ENCODE measurements around the gene TESK2. TPM values are rescaled to one million over a fixed set of nuclear protein-coding genes. Genes with fewer than 3 reads are reported as not detected.
A peak's percentile ranks its signal among the peaks of the same experiment; 100 is the strongest.

Gene TESK2
- total and polyA plus RNA-seq, 2 experiments from 2014 or later: 1.1 to 1.5 TPM

DNA sequence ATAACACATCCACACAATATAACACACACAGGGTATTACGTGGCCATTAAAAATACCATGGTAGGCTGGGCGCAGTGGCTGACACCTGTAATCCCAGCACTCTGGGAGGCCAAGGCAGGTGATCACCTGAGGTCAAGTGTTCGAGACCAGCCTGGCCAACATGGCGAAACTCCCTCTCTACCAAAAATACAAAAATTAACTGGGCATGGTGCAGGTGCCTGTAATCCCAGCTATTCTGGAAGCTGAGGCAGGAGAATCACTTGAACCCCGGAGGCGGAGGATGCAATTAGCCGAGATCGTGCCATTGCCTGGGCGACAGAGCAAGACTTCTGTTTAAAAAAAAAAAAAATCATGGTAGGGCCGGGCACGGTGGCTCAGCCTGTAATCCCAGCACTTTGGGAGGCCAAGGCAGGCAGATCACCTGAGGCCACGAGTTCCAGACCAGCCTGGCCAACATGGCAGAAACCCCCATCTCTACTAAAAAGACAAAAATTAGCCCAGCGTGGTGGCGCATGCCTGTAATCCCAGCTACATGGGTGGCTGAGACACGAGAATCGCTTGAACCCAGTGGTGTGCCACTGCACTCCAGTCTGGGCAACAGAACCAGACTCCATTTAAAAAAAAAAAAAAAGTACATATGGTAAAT is 188.3 kb downstream of the TESK2 start:
- 86 to 87% methylated on average over 16 of the region's 16 CpGs for WGBS, 2 experiments (ENCODE audit: low coverage in 1 of 2, low lambda C conversion rate in 2 of 2, missing lambda C conversion rate in 2 of 2)
- H3K9me3 ChIP-seq (ENCODE audit: low read depth): no peaks in the 10 kb centered on the region
- no peaks in the 10 kb centered on the region for H3K79me2 ChIP-seq (ENCODE audit: insufficient read depth)

DNA sequence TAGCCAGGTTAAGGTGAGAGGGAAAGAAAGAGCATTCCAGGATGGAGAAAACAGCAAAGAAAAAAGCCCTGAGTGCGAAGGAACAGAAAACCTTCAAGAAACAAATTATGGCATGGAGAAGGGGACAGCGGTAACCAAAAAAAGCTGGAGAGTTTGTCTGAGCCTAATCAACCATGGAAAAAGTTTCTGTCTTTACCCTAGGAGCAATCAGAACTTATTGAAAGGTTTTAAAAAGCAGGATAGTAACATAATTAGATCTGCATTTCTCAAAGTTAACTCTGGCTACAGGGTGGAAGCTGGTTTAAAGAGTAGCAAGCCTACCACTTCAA is 190.3 kb downstream of the TESK2 start:
- WGBS, 2 experiments (ENCODE audit: low coverage in 1 of 2, low lambda C conversion rate in 2 of 2, missing lambda C conversion rate in 2 of 2): 63 to 67% methylated on average over 2 of the region's 2 CpGs
- H3K9me2 ChIP-seq (ENCODE audit: insufficient read depth): no peaks in the 10 kb centered on the region
- H3K79me2 ChIP-seq (ENCODE audit: insufficient read depth): no peaks in the 10 kb centered on the region
- no peak for DNase-seq
- peaks cover 11% of the 10 kb centered on the region for H3F3A ChIP-seq (ENCODE audit: insufficient read depth)
- peaks cover 6% of the 10 kb centered on the region; the same call in 1 of the 2 replicates for H3K4me1 ChIP-seq (ENCODE audit: insufficient read depth)
- no peaks in the 10 kb centered on the region for H4K20me1 ChIP-seq (ENCODE audit: insufficient read depth)
- H3K9ac ChIP-seq: no peak overlapping the region
- H3K27me3 ChIP-seq (replicated peaks; ENCODE audit: insufficient read depth): no peaks in the 10 kb centered on the region
- H3K27ac ChIP-seq: no peak overlapping the region
- in situ Hi-C loops (cut with MboI): loop anchor here (25.0 kb wide), 1 partner anchor 463 kb away; the partner anchor contains the start of gene PTCH2
- no peak overlapping the region for H3K4me2 ChIP-seq (ENCODE audit: unreplicated experiment)
- no peaks in the 10 kb centered on the region for H3K36me3 ChIP-seq (ENCODE audit: low read depth)
- H3K9me3 ChIP-seq (ENCODE audit: low read depth): no peaks in the 10 kb centered on the region
- TF ChIP-seq EZH2phosphoT487 (IDR thresholded peaks at IDR 0.05; ENCODE audit: insufficient read depth, low read depth) (no peak), EZH2 (IDR thresholded peaks at IDR 0.05; ENCODE audit: insufficient read depth, poor library complexity, severe bottlenecking) (no peak)
- no peak overlapping the region for H3K4me3 ChIP-seq
- no peak overlapping the region for H2AFZ ChIP-seq

More for the DNA sequence above, 188.3 kb downstream of the TESK2 start:
- H3K27me3 ChIP-seq (replicated peaks; ENCODE audit: insufficient read depth): no peaks in the 10 kb centered on the region
- peak overlapping the region; percentile 94 for H2AFZ ChIP-seq
- no peaks in the 10 kb centered on the region for H3K9me2 ChIP-seq (ENCODE audit: insufficient read depth)
- peak overlapping the region; percentile 88 for H3K27ac ChIP-seq
- H3K36me3 ChIP-seq (ENCODE audit: low read depth): no peaks in the 10 kb centered on the region
- peaks cover 26% of the 10 kb centered on the region for H3F3A ChIP-seq (ENCODE audit: insufficient read depth)
- no peaks in the 10 kb centered on the region for H4K20me1 ChIP-seq (ENCODE audit: insufficient read depth)
- peak overlapping the region; percentile 73 for H3K4me3 ChIP-seq
- in situ Hi-C loops (cut with MboI): loop anchor here (25.0 kb wide), 1 partner anchor 465 kb away; the partner anchor contains the start of gene PTCH2
- H3K4me1 ChIP-seq (ENCODE audit: insufficient read depth): peaks cover 21% of the 10 kb centered on the region
- no peak for DNase-seq
- H3K4me2 ChIP-seq (ENCODE audit: unreplicated experiment): peak overlapping the region; percentile 84
- H3K9ac ChIP-seq: peak overlapping the region; percentile 87
- TF ChIP-seq EZH2phosphoT487 (IDR thresholded peaks at IDR 0.05; ENCODE audit: insufficient read depth, low read depth): no peak

DNA sequence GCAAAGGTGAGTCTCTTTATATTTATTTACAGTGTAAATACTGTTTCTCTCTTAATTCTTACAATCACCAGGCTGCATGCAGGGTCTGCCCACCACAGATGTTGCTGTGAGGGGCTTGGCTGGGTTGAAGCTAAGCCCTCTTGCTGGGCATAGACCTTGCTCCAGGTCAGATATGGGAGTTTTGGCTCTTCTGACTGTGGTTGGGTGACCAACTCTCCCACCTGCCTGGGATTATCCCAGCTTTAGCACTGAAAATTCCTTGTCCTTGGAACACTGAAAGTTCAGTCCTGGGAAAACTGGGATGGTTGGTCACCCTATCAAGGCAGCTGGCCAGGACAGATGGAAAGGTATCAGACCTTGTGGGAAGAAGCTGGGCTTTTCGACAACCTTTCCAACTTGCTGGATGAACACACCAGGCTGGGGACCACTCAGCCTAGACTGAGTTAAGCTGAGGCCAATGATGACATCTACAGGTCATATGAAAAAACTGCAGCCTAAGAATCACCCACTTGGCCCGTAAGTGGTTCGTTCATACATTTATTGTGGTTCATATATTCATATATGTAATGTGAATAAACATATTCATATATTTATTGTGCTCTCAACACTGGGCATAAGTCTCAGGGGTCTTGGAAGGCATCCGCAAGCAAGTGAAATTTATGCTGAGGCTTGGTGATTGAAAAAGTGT is 190.8 kb downstream of the TESK2 start:
- Histone ChIP-seq H3K9ac (no peak overlapping the region), H3K9me2 (ENCODE audit: insufficient read depth) (no peaks in the 10 kb centered on the region), H3K79me2 (ENCODE audit: insufficient read depth) (no peaks in the 10 kb centered on the region), H3K27ac (no peak overlapping the region), H4K20me1 (ENCODE audit: insufficient read depth) (no peaks in the 10 kb centered on the region), H3K36me3 (ENCODE audit: low read depth) (no peaks in the 10 kb centered on the region), H3K4me3 (no peak overlapping the region), H3F3A (ENCODE audit: insufficient read depth) (peaks cover 7% of the 10 kb centered on the region; the same call in 1 of the 2 replicates), H3K27me3 (replicated peaks; ENCODE audit: insufficient read depth) (no peaks in the 10 kb centered on the region), H3K4me2 (ENCODE audit: unreplicated experiment) (no peak overlapping the region), H2AFZ (no peak overlapping the region), H3K4me1 (ENCODE audit: insufficient read depth) (peaks cover 6% of the 10 kb centered on the region; the same call in 1 of the 2 replicates), H3K9me3 (ENCODE audit: low read depth) (no peaks in the 10 kb centered on the region)
- DNase-seq: peak; percentile 86
- in situ Hi-C loops (cut with MboI): loop anchor here (5.0 to 25.0 kb wide), 2 partner anchors 283 to 463 kb away; partner anchors contain the start of gene PTCH2
- 1 to 6% methylated on average over 4 of the region's 4 CpGs for WGBS, 2 experiments (ENCODE audit: low coverage in 1 of 2, low lambda C conversion rate in 2 of 2, missing lambda C conversion rate in 2 of 2)
- TF ChIP-seq EZH2phosphoT487 (IDR thresholded peaks at IDR 0.05; ENCODE audit: insufficient read depth, low read depth): no peak
- TF ChIP-seq EZH2 (IDR thresholded peaks at IDR 0.05; ENCODE audit: insufficient read depth, poor library complexity, severe bottlenecking): no peak

DNA sequence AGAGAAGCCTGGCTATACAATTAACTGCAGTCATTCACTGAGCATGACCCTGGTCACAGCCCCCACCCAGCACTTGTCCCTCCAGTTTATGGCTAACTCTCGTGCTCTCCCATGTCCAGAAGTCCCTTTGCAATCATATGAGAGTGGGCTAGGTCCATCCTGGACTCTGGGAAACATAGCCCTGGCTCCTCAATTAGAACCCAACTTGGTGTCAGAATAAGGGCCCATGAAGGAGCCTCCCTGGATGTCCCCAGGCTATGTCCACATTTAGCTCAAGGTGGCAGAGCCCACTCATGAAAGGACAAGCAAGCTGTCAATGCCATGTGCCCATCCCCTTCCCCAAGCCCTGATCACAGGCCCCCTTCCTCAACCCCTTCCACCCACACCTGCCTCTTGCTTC is 191.7 kb downstream of the TESK2 start:
- Histone ChIP-seq H4K20me1 (ENCODE audit: insufficient read depth) (no peaks in the 10 kb centered on the region), H3K79me2 (ENCODE audit: insufficient read depth) (no peaks in the 10 kb centered on the region), H3K9me2 (ENCODE audit: insufficient read depth) (no peaks in the 10 kb centered on the region), H3K9ac (no peak overlapping the region), H3K4me1 (ENCODE audit: insufficient read depth) (peaks cover 2% of the 10 kb centered on the region; the same call in 1 of the 2 replicates), H3K9me3 (ENCODE audit: low read depth) (no peaks in the 10 kb centered on the region), H3K36me3 (ENCODE audit: low read depth) (no peaks in the 10 kb centered on the region), H3K27me3 (replicated peaks; ENCODE audit: insufficient read depth) (no peaks in the 10 kb centered on the region), H2AFZ (no peak overlapping the region), H3K4me3 (no peak overlapping the region), H3K27ac (no peak overlapping the region), H3K4me2 (ENCODE audit: unreplicated experiment) (no peak overlapping the region), H3F3A (ENCODE audit: insufficient read depth) (peaks cover 7% of the 10 kb centered on the region; the same call in 1 of the 2 replicates)
- in situ Hi-C loops (cut with MboI): loop anchor here (5.0 kb wide), 1 partner anchor 282 kb away; no protein-coding TSS in a partner anchor
- no peak for DNase-seq
- WGBS, 2 experiments (ENCODE audit: low coverage in 1 of 2, low lambda C conversion rate in 2 of 2, missing lambda C conversion rate in 2 of 2): 18 to 89% methylated on average over 1 of the region's 1 CpG
- no peak for TF ChIP-seq EZH2phosphoT487 (IDR thresholded peaks at IDR 0.05; ENCODE audit: insufficient read depth, low read depth)
- TF ChIP-seq EZH2 (IDR thresholded peaks at IDR 0.05; ENCODE audit: insufficient read depth, poor library complexity, severe bottlenecking): no peak

All from GM23248 (cell line).